Measurements from ENCODE around the gene ASB7.

ASB7 gene

GRCh38 chr15:100597862-100598261 is 4.5 kb upstream of the ASB7 start:
- DNase-seq (ENCODE audit: low spot score): no peak

- no peak for DNase-seq (ENCODE audit: low spot score)
These were observed 3.7 kb upstream of the ASB7 start for GRCh38 chr15:100598655-100599054.

- peak; percentile 14 for DNase-seq (ENCODE audit: low spot score)
These were observed 1.2 kb upstream of the ASB7 start for GRCh38 chr15:100601163-100601562.

GRCh38 chr15:100601617-100602063 is 749 bp upstream of the ASB7 start:
- DNase-seq (ENCODE audit: low spot score): no peak

- peak; percentile 52 for DNase-seq (ENCODE audit: low spot score)
These were observed 519 bp downstream of the ASB7 start for GRCh38 chr15:100602823-100603393.

- no peak for DNase-seq (ENCODE audit: low spot score)
These were observed 10.2 kb downstream of the ASB7 start for GRCh38 chr15:100612539-100612938.

GRCh38 chr15:100613208-100613607 is 10.8 kb downstream of the ASB7 start:
- no peak for DNase-seq (ENCODE audit: low spot score)

GRCh38 chr15:100614336-100614735 is 11.9 kb downstream of the ASB7 start:
- DNase-seq (ENCODE audit: low spot score): no peak

- no peak for DNase-seq (ENCODE audit: low spot score)
These were observed 12.5 kb downstream of the ASB7 start for GRCh38 chr15:100614918-100615317.

GRCh38 chr15:100615801-100616200 is 13.4 kb downstream of the ASB7 start:
- no peak for DNase-seq (ENCODE audit: low spot score)

GRCh38 chr15:100616700-100617099 is 14.3 kb downstream of the ASB7 start:
- no peak for DNase-seq (ENCODE audit: low spot score)

GRCh38 chr15:100623301-100623700 is 20.9 kb downstream of the ASB7 start:
- DNase-seq (ENCODE audit: low spot score): peak; percentile 9

GRCh38 chr15:100627789-100628395 is 25.5 kb downstream of the ASB7 start:
- DNase-seq (ENCODE audit: low spot score): peak; percentile 80

GRCh38 chr15:100628746-100629145 is 26.4 kb downstream of the ASB7 start:
- no peak for DNase-seq (ENCODE audit: low spot score)

- no peak for DNase-seq (ENCODE audit: low spot score)
These were observed 29.4 kb downstream of the ASB7 start for GRCh38 chr15:100631831-100632230.

GRCh38 chr15:100633763-100634075 is 31.3 kb downstream of the ASB7 start:
- no peak for DNase-seq (ENCODE audit: low spot score)

- DNase-seq (ENCODE audit: low spot score): no peak
These were observed 33.1 kb downstream of the ASB7 start for GRCh38 chr15:100635406-100636071.

GRCh38 chr15:100638177-100638730 is 35.9 kb downstream of the ASB7 start:
- no peak for DNase-seq (ENCODE audit: low spot score)

GRCh38 chr15:100642213-100642949 is 40.0 kb downstream of the ASB7 start:
- DNase-seq (ENCODE audit: low spot score): no peak

GRCh38 chr15:100642950-100643338 is 40.6 kb downstream of the ASB7 start:
- DNase-seq (ENCODE audit: low spot score): no peak

GRCh38 chr15:100645671-100646070 is 43.3 kb downstream of the ASB7 start:
- DNase-seq (ENCODE audit: low spot score): no peak

GRCh38 chr15:100648951-100649350 is 46.6 kb downstream of the ASB7 start:
- no peak for DNase-seq (ENCODE audit: low spot score)

- no peak for DNase-seq (ENCODE audit: low spot score)
These were observed 48.3 kb downstream of the ASB7 start for GRCh38 chr15:100650685-100651084.

All from kidney tubule cell (primary cell).